Right lobe of liver (tissue), 6 donors: ENCODE results near the gene GMPS. TPM values are rescaled to one million over a fixed set of nuclear protein-coding genes. Genes with fewer than 3 reads are reported as not detected.
"Not testable (repeated sequence)": the region's sequence is repeated elsewhere in the genome, so short reads cannot be mapped to it uniquely, and the experiment has no call there.

Experiments used
- ATAC-seq, 4 donors: fragments of 200-7000 bp; cut with Tn5 transposase; one replicate each; pipeline ENCODE4 v1.9.1; 2020; ENCODE audit warnings: mild to moderate bottlenecking in 4 of 4, moderate library complexity in 4 of 4
- DNase-seq, 3 donors: peaks; one replicate each; pipeline ENCODE4 v3.0.0-alpha.2; 2020
- H3K27ac ChIP-seq, 3 donors: fragments of 200-600 bp; one replicate each; pipeline ENCODE4 v1.8.0; 2022
- H3K27me3 ChIP-seq, 2 donors: fragments of 200-600 bp; one replicate each; pipeline ENCODE4 v1.8.0; 2022
- H3K36me3 ChIP-seq, 4 donors: fragments of 200-600 bp; sonication (generic) in 1 of 4; one replicate each; pipeline versions ENCODE4 v1.5.1 to v1.8.0; 2017 to 2022; ENCODE audit warnings: control low read depth in 1 of 4
- H3K4me1 ChIP-seq, 4 donors: fragments of 200-600 bp; sonication (generic) in 1 of 4; one replicate each; pipeline versions ENCODE4 v1.5.1 to v1.8.0; 2017 to 2022; ENCODE audit warnings: control low read depth in 1 of 4
- H3K4me3 ChIP-seq, 3 donors: fragments of 200-600 bp; one replicate each; pipeline ENCODE4 v1.8.0; 2022
- H3K9me3 ChIP-seq, 4 donors: fragments of 200-600 bp; sonication (generic) in 1 of 4; one replicate each; pipeline versions ENCODE4 v1.5.1 to v1.8.0; 2017 to 2022; ENCODE audit warnings: control low read depth in 1 of 4
- POLR2A ChIP-seq: fragments of 450-650 bp; IDR thresholded peaks from one replicate; pipeline ENCODE4 v1.6.1; 2017; ENCODE audit warnings: antibody characterized with exemption, mild to moderate bottlenecking
- WGBS: methylation state at CpG from one replicate; pipeline ENCODE4 v1.1.6; 2018; ENCODE audit warnings: low coverage, low lambda C conversion rate; ENCODE audit not compliant: insufficient coverage; ENCODE audit errors: missing lambda C conversion rate; 5-methylcytosine and 5-hydroxymethylcytosine counted together
- intact Hi-C, 2 donors: fragments of 100-400 bp; cut with DNase I; formaldehyde crosslinking; loops; one replicate each; pipeline versions ENCODE4 v1.11.2 to v1.14.1; 2022
- total RNA-seq, 6 experiments: library from RNA; depleted of rRNA in 2 of 6; stranded (reverse); fragments of >200 nt in 2 of 6; fragmentation: NEBNext Ultra II Directional in 3 of 6; extraction: Animal tissue kit (Norgen Biotek cat#: 25700) in 3 of 6; gene quantifications; one replicate each; pipeline versions ENCODE4 v1.1.0 to v1.2.4, GENCODE V29; 2016 to 2023
- TF ChIP-seq, protein P1 (sequence below), 4 donors: fragments of 200-600 bp in 3 of 4; fragments of 450-650 bp in 1 of 4; IDR thresholded peaks; one replicate each; pipeline versions ENCODE4 v1.5.1 to v1.8.0; 2016 to 2022; ENCODE audit warnings: antibody characterized with exemption in 4 of 4, mild to moderate bottlenecking in 2 of 4
- donor health status: DM: no; HTN: yes; CAD: no.
- donor health status: DM: no; HTN: no; CAD: no.
- donor health status: DM: no; HTN: no; CAD: no.
- donor health status: DM: no; HTN: yes; CAD: no.
- donor health status: DM: no; HTN: yes; CAD: no.

Gene GMPS
- total RNA-seq, 6 experiments from 2014 or later, result 13.3 to 24.3 (median 20.4) TPM

DNA sequence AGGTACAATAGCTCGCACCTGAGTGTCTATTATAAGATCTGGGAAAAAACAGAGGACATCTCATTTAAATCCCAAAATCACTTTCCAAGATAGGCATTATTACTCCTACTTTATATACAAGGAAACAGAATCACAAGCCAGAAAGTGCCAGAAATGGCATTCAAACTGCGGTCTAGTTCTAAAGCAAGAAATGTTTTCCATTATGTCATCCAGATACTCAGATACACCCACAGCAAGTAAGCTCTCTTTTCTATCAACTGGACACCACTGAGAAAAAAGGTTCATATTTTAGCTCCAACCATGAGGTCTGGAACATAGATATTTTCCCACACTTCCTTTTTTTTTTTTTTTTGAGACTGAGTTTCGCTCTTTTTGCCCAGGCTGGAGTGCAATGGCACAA is 24.3 kb upstream of the GMPS start:
- Histone ChIP-seq H3K36me3 (no peaks in the 10 kb centered on the region), H3K9me3 (no peaks in the 10 kb centered on the region), H3K27me3 (no peaks in the 10 kb centered on the region), H3K4me3 (no peak overlapping the region), H3K4me1 (peaks cover 0 to 17% (median 6%) of the 10 kb centered on the region in 4 donors), H3K27ac (no peak overlapping the region)
- 85% methylated on average over 2 of the region's 3 CpGs for WGBS
- ATAC-seq, result peak in 1 of 4 donors; percentile 17
- TF ChIP-seq, protein P1, sequence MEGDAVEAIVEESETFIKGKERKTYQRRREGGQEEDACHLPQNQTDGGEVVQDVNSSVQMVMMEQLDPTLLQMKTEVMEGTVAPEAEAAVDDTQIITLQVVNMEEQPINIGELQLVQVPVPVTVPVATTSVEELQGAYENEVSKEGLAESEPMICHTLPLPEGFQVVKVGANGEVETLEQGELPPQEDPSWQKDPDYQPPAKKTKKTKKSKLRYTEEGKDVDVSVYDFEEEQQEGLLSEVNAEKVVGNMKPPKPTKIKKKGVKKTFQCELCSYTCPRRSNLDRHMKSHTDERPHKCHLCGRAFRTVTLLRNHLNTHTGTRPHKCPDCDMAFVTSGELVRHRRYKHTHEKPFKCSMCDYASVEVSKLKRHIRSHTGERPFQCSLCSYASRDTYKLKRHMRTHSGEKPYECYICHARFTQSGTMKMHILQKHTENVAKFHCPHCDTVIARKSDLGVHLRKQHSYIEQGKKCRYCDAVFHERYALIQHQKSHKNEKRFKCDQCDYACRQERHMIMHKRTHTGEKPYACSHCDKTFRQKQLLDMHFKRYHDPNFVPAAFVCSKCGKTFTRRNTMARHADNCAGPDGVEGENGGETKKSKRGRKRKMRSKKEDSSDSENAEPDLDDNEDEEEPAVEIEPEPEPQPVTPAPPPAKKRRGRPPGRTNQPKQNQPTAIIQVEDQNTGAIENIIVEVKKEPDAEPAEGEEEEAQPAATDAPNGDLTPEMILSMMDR (IDR thresholded peaks at IDR 0.05), result no peak
- no peak for TF ChIP-seq POLR2A
- intact Hi-C loops, result no loop called here
- no peak for DNase-seq

- Histone ChIP-seq H3K9me3 (no peaks in the 10 kb centered on the region), H3K36me3 (no peaks in the 10 kb centered on the region), H3K4me3 (no peak overlapping the region), H3K4me1 (peaks cover 0 to 35% (median 6%) of the 10 kb centered on the region in 4 donors), H3K27me3 (no peaks in the 10 kb centered on the region), H3K27ac (no peak overlapping the region)
- no peak for DNase-seq
- no peak for TF ChIP-seq POLR2A
- TF ChIP-seq, protein P1 (IDR thresholded peaks at IDR 0.05), result no peak
- no peak for ATAC-seq
- WGBS, result 100% methylated on average over 3 of the region's 3 CpGs
- intact Hi-C loops, result no loop called here
Measured at GRCh38 chr3:155847993-155848392, 22.5 kb upstream of the GMPS start.

GRCh38 chr3:155849404-155849803 is 21.0 kb upstream of the GMPS start:
- peaks cover 0 to 35% (median 6%) of the 10 kb centered on the region in 4 donors for H3K4me1 ChIP-seq
- H3K27me3 ChIP-seq, intact Hi-C loops, DNase-seq, H3K9me3 ChIP-seq, H3K36me3 ChIP-seq: not testable (repeated sequence)
- peak overlapping the region in 1 of 3 donors; percentile 14 for H3K4me3 ChIP-seq
- 40% methylated on average over 2 of the region's 3 CpGs for WGBS
- H3K27ac ChIP-seq, result peak overlapping the region in 1 of 3 donors; percentile 36
- peak in 2 of 4 donors; percentile 5 to 8 for ATAC-seq

- intact Hi-C loops, result no loop called here
Measured at GRCh38 chr3:155852341-155852740, 18.1 kb upstream of the GMPS start.

More at GRCh38 chr3:155852341-155852740, 18.1 kb upstream of the GMPS start:
- TF ChIP-seq, protein P1 (IDR thresholded peaks at IDR 0.05), result no peak
- no peak for TF ChIP-seq POLR2A
- Histone ChIP-seq H3K9me3 (no peaks in the 10 kb centered on the region), H3K36me3 (no peaks in the 10 kb centered on the region), H3K27me3 (no peaks in the 10 kb centered on the region), H3K4me3 (peak overlapping the region; percentile 86 to 95 (median 93)), H3K27ac (peak overlapping the region in 1 of 3 donors; percentile 98), H3K4me1 (peaks cover 0 to 35% (median 6%) of the 10 kb centered on the region in 4 donors)
- no peak for ATAC-seq
- 2% methylated on average over 2 of the region's 2 CpGs for WGBS
- no peak for DNase-seq
